EL (cell line): Measurements from ENCODE around the gene TNRC18.

Source experiments
- DNase-seq: peaks from one replicate; pipeline ENCODE4 v3.0.0-alpha.2; 2016

Gene TNRC18

GRCh38 chr7:5396999-5397663 is 26.5 kb downstream of the TNRC18 start:
- DNase-seq: peak; percentile 97

GRCh38 chr7:5396542-5396941 is 27.1 kb downstream of the TNRC18 start:
- peak; percentile 51 for DNase-seq

- no peak for DNase-seq
Observed at GRCh38 chr7:5395246-5395645, 28.4 kb downstream of the TNRC18 start.

- DNase-seq: no peak
Observed at GRCh38 chr7:5394264-5395105, 29.1 kb downstream of the TNRC18 start.

GRCh38 chr7:5393748-5394147 is 29.9 kb downstream of the TNRC18 start:
- no peak for DNase-seq

GRCh38 chr7:5393328-5393727 is 30.3 kb downstream of the TNRC18 start:
- no peak for DNase-seq

GRCh38 chr7:5390918-5391317 is 32.7 kb downstream of the TNRC18 start:
- no peak for DNase-seq

GRCh38 chr7:5388905-5389433 is 34.7 kb downstream of the TNRC18 start:
- DNase-seq: no peak

- DNase-seq: no peak
Observed at GRCh38 chr7:5388273-5388901, 35.2 kb downstream of the TNRC18 start.

- no peak for DNase-seq
Observed at GRCh38 chr7:5387711-5388245, 35.9 kb downstream of the TNRC18 start.

GRCh38 chr7:5384618-5385017 is 39.0 kb downstream of the TNRC18 start:
- no peak for DNase-seq

- DNase-seq: no peak
Observed at GRCh38 chr7:5383314-5384098, 40.1 kb downstream of the TNRC18 start.

- DNase-seq: no peak
Observed at GRCh38 chr7:5382281-5382892, 41.2 kb downstream of the TNRC18 start.

GRCh38 chr7:5381071-5381772 is 42.4 kb downstream of the TNRC18 start:
- DNase-seq: no peak

- no peak for DNase-seq
Observed at GRCh38 chr7:5380350-5381070, 43.1 kb downstream of the TNRC18 start.

GRCh38 chr7:5379546-5379945 is 44.1 kb downstream of the TNRC18 start:
- DNase-seq: no peak

- DNase-seq: no peak
Observed at GRCh38 chr7:5377816-5378215, 45.8 kb downstream of the TNRC18 start.

- DNase-seq: no peak
Observed at GRCh38 chr7:5377279-5377678, 46.4 kb downstream of the TNRC18 start.

GRCh38 chr7:5375925-5376324 is 47.7 kb downstream of the TNRC18 start:
- no peak for DNase-seq

GRCh38 chr7:5374464-5374863 is 49.2 kb downstream of the TNRC18 start:
- no peak for DNase-seq

GRCh38 chr7:5373300-5373699 is 50.3 kb downstream of the TNRC18 start:
- no peak for DNase-seq
